VCaP (cell line): ENCODE data around the gene USP6NL.

Experiments
- H3K27ac ChIP-seq: fragments of 450-650 bp; 2 replicates; pipeline ENCODE4 v1.5.1; 2017
- TF ChIP-seq, protein P1 (sequence below): fragments of 450-650 bp; conservative IDR thresholded peaks from 2 replicates; pipeline ENCODE4 v1.5.1; 2017; ENCODE audit warnings: mild to moderate bottlenecking, moderate library complexity

The USP6NL gene

GRCh38 chr10:11643039-11643438, 31.6 kb upstream of the USP6NL start:
- TF ChIP-seq, protein P1, sequence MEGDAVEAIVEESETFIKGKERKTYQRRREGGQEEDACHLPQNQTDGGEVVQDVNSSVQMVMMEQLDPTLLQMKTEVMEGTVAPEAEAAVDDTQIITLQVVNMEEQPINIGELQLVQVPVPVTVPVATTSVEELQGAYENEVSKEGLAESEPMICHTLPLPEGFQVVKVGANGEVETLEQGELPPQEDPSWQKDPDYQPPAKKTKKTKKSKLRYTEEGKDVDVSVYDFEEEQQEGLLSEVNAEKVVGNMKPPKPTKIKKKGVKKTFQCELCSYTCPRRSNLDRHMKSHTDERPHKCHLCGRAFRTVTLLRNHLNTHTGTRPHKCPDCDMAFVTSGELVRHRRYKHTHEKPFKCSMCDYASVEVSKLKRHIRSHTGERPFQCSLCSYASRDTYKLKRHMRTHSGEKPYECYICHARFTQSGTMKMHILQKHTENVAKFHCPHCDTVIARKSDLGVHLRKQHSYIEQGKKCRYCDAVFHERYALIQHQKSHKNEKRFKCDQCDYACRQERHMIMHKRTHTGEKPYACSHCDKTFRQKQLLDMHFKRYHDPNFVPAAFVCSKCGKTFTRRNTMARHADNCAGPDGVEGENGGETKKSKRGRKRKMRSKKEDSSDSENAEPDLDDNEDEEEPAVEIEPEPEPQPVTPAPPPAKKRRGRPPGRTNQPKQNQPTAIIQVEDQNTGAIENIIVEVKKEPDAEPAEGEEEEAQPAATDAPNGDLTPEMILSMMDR = no peak
- no peak overlapping the region for H3K27ac ChIP-seq

DNA sequence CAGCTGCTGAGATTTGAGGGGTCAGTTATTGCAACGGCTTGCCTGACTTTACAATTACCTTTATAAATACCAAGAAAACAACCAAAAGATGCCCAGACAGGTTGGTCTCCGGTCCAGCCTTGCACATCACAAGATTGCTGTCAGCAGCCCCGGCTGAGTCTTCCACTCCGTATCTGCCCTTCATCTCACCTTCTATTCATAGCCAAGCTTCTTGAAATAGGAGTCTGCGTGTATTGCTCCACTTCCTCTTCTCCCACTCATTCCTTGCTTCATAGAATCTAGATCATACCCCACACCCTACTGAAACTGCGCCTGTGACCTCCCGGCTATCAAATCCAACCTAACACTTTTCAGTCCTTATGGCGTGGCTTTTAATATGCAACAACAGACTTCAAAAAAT, 31.1 kb upstream of the USP6NL start:
- TF ChIP-seq, protein P1 = no peak
- H3K27ac ChIP-seq = no peak overlapping the region

- TF ChIP-seq, protein P1 = no peak
- H3K27ac ChIP-seq = no peak overlapping the region
Measured at GRCh38 chr10:11639849-11640764, 28.7 kb upstream of the USP6NL start.

DNA sequence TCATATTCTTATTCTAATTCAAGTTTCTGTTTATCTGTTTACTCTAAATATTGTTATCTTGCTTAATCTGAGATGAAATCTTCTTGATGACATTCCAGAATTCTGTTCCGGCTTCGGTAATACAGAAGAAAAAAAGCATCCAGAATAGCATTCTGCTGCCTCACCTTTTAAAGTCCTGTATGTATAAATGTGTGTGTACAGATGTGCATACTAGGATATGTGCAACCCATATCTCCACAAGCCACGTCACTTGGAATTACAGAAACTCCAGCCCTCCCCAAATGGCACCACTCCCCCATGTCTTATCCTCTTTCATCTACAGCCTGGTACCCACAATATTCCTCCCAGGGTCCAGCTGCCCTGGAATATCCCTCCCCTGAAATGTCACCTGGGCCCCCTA, 27.9 kb upstream of the USP6NL start:
- no peak overlapping the region for H3K27ac ChIP-seq
- TF ChIP-seq, protein P1 = no peak

DNA sequence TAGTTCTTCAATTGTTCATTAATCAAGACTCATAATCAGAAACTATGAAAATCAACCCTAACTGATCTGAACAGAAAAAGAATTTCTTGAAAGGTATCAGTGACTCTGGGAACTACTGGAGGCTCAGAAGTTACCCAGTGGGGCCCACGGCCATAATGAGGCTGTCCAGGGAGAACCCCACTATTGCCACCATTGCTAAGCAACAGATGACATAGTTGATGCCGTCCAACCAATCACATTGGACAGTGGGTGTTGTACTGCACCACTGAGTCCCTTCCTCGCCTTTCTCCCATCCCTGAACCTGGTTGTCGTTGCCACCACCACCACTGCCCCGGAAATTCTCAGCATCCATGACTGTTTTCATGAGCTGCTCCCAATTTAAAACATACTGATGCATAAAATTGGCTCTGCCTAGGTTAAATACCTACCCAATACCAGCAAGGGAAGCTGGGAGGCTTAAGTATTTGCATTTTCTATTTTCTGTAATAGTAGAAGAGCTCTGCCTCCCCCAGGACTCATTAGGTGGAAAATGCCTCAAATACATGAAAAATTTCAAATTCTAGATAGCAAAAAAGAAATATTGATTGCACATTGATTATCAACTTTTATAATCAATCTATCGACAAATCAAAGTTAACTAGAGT, 26.7 kb upstream of the USP6NL start:
- no peak overlapping the region for H3K27ac ChIP-seq
- TF ChIP-seq, protein P1 = no peak

- TF ChIP-seq, protein P1 = no peak
- no peak overlapping the region for H3K27ac ChIP-seq
Measured at GRCh38 chr10:11636697-11637303, 25.4 kb upstream of the USP6NL start.

DNA sequence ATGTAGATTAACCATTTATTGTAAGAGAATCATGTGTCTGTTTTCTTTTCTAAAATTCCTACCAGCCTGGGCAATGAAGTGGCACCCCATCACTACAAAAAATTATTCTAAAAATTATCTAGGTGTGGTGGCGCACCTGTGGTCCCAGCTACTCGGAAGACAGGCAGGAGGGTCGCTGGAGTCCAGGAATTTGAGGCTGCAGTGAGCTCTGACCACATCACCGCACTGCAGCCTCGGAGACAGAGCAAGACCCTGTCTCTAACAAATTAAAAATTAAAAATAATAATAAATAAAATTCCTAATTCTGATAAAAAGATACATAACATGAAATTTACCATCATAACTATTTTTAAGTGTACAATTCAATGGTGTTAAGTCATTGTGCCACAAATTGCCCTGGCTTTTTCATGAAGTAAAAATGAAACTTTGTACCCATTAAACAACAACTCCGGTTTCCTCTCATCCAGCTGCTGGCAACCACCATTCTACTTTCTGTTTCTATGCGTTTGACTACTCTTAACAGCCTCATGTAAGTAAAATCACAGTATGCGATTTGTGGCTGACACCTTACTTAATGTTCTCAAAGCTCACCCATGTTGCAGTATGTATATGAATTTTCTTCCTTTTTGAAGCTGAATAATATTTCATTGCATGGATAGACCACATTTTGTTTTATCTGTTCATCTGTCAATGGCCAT, 20.6 kb upstream of the USP6NL start:
- no peak overlapping the region for H3K27ac ChIP-seq
- TF ChIP-seq, protein P1 = no peak
